NCI-H748 treated with DMSO at 0.1 percent for 48 hours (cell line): ENCODE measurements around the gene PPP1R26.
"Not testable (repeated sequence)": the region's sequence is repeated elsewhere in the genome, so short reads cannot be mapped to it uniquely, and the experiment has no call there.

Experiments
- DNase-seq: peaks from one replicate; lab custom pipeline; 2025; lab: John Stamatoyannopoulos, UW

PPP1R26 gene

GRCh38 chr9:135521608-135522095, 42.1 kb downstream of the PPP1R26 start:
- DNase-seq = no peak

GRCh38 chr9:135522137-135522877, 42.7 kb downstream of the PPP1R26 start:
- DNase-seq = no peak

- no peak for DNase-seq
These were observed 43.3 kb downstream of the PPP1R26 start for GRCh38 chr9:135522931-135523330.

- no peak for DNase-seq
These were observed 44.0 kb downstream of the PPP1R26 start for GRCh38 chr9:135523521-135524129.

- DNase-seq = no peak
These were observed 44.7 kb downstream of the PPP1R26 start for GRCh38 chr9:135524130-135524861.

GRCh38 chr9:135525241-135526088, 45.9 kb downstream of the PPP1R26 start:
- DNase-seq = no peak

- no peak for DNase-seq
These were observed 46.6 kb downstream of the PPP1R26 start for GRCh38 chr9:135526089-135526729.

GRCh38 chr9:135526730-135527571, 47.4 kb downstream of the PPP1R26 start:
- DNase-seq = no peak

GRCh38 chr9:135528842-135529435, 49.4 kb downstream of the PPP1R26 start:
- DNase-seq = not testable (repeated sequence)

GRCh38 chr9:135530146-135530545, 50.6 kb downstream of the PPP1R26 start:
- no peak for DNase-seq

- DNase-seq = no peak
These were observed 51.5 kb downstream of the PPP1R26 start for GRCh38 chr9:135531096-135531495.

GRCh38 chr9:135533113-135533512, 53.5 kb downstream of the PPP1R26 start:
- DNase-seq = no peak

- no peak for DNase-seq
These were observed 54.1 kb downstream of the PPP1R26 start for GRCh38 chr9:135533674-135534073.

- DNase-seq = not testable (repeated sequence)
These were observed 54.7 kb downstream of the PPP1R26 start for GRCh38 chr9:135534192-135534711.

- DNase-seq = not testable (repeated sequence)
These were observed 55.2 kb downstream of the PPP1R26 start for GRCh38 chr9:135534826-135535225.

- DNase-seq = not testable (repeated sequence)
These were observed 56.0 kb downstream of the PPP1R26 start for GRCh38 chr9:135535631-135536030.

GRCh38 chr9:135536216-135536615, 56.6 kb downstream of the PPP1R26 start:
- no peak for DNase-seq
